Activated T-helper 1 cell treated with anti-CD3 and anti-CD28 coated beads, Interleukin-12 subunit alpha, Interleukin-12 subunit beta, Interleukin-2, Interleukin-4 antibody, amounts not matched to agents 30 ng/mL and 10 ng/mL and 1 ng/mL, durations not matched to agents 14 hours and 24 hours and 36 hours (primary cell): ENCODE measurements around the gene HSF4. TPM values are rescaled to one million over a fixed set of nuclear protein-coding genes. Genes with fewer than 3 reads are reported as not detected.

Source experiments
- DNase-seq: peaks from one replicate; pipeline ENCODE4 v3.0.0; 2021; ENCODE audit warnings: low spot score
- H3K27ac Mint-ChIP-seq: one replicate; pipeline ENCODE4 v1.8.0; 2021; ENCODE audit warnings: mild to moderate bottlenecking, mixed read lengths
- H3K27me3 Mint-ChIP-seq: one replicate; pipeline ENCODE4 v1.8.0; 2022; ENCODE audit warnings: mild to moderate bottlenecking, moderate library complexity, mixed read lengths; ENCODE audit not compliant: insufficient read depth
- H3K36me3 Mint-ChIP-seq: one replicate; pipeline ENCODE4 v1.8.0; 2021; ENCODE audit warnings: low read depth, mixed read lengths
- H3K4me1 Mint-ChIP-seq: one replicate; pipeline ENCODE4 v1.8.0; 2021; ENCODE audit warnings: low read depth, mixed read lengths
- H3K4me3 Mint-ChIP-seq: one replicate; pipeline ENCODE4 v1.8.0; 2021; ENCODE audit warnings: mild to moderate bottlenecking, moderate library complexity, mixed read lengths
- H3K9me3 Mint-ChIP-seq: one replicate; pipeline ENCODE4 v1.8.0; 2021; ENCODE audit warnings: mixed read lengths
- intact Hi-C: fragments of 100-400 bp; cut with micrococcal nuclease; formaldehyde crosslinking; loops from one replicate; pipeline ENCODE4 v1.15.1; 2024
- total RNA-seq: library from RNA; stranded (reverse); gene quantifications from 2 replicates; pipeline ENCODE4 v1.2.3, GENCODE V29; 2022

The HSF4 gene
- total RNA-seq, 1 donor from 2014 or later: 30.3 TPM

DNA sequence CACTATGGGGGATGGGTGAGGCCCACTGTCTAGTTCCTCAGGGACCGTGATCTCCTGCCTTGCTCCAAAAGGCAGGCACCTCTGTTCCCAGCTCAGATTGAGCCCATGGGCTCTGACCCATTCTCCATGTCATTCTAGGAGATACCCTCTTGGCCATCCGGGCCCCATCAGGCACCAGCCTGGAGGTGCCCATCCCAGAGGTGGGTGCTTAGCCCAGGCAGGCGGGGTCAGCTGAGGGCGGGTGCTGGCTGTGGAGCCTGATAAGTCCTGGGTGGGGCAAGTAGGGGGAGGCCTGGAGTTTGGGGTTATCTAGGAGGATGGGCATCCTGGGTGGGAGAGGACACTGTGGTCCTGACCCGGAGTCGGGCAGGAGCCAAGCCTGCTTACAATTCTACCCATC lies 29.7 kb downstream of the HSF4 start:
- no peaks in the 10 kb centered on the region for H3K9me3 Mint-ChIP-seq
- DNase-seq: no peak
- intact Hi-C loops: loop anchor here (5.0 kb wide), 1 partner anchor 118 kb away; no protein-coding TSS in a partner anchor
- H3K27me3 Mint-ChIP-seq: no peaks in the 10 kb centered on the region
- peaks cover 38% of the 10 kb centered on the region for H3K36me3 Mint-ChIP-seq
- peak overlapping the region; percentile 48 for H3K27ac Mint-ChIP-seq
- H3K4me1 Mint-ChIP-seq: peaks cover 51% of the 10 kb centered on the region
- peak overlapping the region; percentile 95 for H3K4me3 Mint-ChIP-seq

DNA sequence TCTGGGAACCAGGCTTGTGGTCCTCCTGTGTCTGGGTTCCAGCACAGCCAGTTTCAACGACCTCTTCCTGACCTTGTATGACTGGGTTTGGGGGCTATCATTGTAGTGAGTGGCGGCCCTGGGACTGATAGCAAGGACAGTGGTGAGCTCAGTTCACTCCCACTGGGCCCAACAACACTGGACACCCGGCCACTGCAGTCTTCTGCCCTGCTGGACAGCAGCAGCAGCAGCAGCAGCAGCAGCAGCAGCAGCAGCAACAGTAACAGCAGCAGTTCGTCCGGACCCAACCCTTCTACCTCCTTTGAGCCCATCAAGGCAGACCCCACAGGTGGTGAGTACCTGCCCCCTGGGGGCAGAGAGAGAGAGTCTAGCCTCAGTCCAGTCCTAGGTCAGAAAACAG lies 31.1 kb downstream of the HSF4 start:
- intact Hi-C loops: no loop called here
- Mint-ChIP-seq H3K27me3 (no peaks in the 10 kb centered on the region), H3K4me1 (peaks cover 51% of the 10 kb centered on the region), H3K4me3 (peak overlapping the region; percentile 41), H3K9me3 (no peaks in the 10 kb centered on the region), H3K27ac (no peak overlapping the region), H3K36me3 (peaks cover 46% of the 10 kb centered on the region)
- DNase-seq: no peak

DNA sequence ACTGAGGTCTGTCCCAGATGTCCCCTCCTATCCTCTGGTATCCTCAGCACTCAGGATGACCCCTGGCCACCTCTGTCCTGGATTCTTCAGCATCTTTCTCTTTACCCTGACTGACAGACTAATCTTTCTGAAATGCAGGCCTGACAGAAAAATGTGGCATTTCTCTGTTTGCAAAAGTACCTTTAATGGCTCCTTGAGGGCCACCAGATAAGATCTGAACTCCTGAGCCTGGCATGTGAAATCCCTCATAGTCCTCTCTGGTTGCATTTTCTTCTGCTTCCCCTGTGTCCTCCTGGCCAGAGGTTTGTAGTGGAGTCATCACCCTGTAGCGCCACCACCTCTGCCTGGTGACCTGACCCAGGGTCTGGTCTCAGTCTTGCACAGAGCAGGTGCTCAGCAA lies 32.3 kb downstream of the HSF4 start:
- no peak for DNase-seq
- H3K27me3 Mint-ChIP-seq: no peaks in the 10 kb centered on the region
- H3K9me3 Mint-ChIP-seq: no peaks in the 10 kb centered on the region
- H3K4me1 Mint-ChIP-seq: peaks cover 40% of the 10 kb centered on the region
- peak overlapping the region; percentile 19 for H3K4me3 Mint-ChIP-seq
- intact Hi-C loops: no loop called here
- H3K27ac Mint-ChIP-seq: peak overlapping the region; percentile 18
- peaks cover 46% of the 10 kb centered on the region for H3K36me3 Mint-ChIP-seq

DNA sequence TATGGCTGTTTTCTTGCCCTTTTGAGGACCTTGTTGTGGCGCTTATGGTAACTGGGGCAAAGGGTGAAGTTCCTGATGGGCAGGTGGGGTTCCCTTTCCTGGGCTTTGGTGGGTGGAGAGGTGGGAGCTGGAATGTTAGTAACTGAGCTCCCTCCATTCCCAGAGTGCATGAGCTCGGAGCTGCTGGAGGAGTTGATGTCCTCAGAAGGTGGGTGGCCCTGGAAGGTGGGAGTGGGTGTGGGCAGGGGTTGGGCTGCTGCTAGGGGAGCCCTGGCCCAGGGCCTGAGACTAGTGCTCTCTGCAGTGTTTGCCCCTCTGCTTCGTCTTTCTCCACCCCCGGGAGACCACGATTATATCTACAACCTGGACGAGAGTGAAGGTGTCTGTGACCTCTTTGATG lies 33.2 kb downstream of the HSF4 start:
- intact Hi-C loops: no loop called here
- no peak overlapping the region for H3K27ac Mint-ChIP-seq
- H3K27me3 Mint-ChIP-seq: no peaks in the 10 kb centered on the region
- H3K4me1 Mint-ChIP-seq: peaks cover 37% of the 10 kb centered on the region
- H3K36me3 Mint-ChIP-seq: peaks cover 43% of the 10 kb centered on the region
- H3K9me3 Mint-ChIP-seq: no peaks in the 10 kb centered on the region
- no peak overlapping the region for H3K4me3 Mint-ChIP-seq
- no peak for DNase-seq

DNA sequence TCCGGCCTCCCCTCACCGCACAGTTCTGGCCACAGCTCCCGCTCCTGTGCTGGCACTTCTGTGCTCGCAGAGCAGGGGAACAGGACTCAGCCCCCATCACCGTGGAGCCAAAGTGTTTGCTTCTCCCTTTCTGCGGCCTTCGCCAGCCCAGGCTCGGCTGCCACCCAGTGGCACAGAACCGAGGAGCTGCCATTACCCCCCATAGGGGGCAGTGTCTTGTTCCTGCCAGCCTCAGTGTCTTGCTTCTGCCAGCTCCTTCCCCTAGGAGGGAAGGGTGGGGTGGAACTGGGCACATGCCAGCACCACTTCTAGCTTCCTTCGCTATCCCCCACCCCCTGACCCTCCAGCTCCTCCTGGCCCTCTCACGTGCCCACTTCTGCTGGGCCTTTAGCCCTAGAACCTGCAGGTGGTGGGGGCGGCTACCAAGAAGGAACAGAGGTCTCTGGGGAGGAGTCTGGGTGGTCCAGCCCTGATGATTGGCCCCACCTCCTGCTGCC lies 33.7 kb downstream of the HSF4 start:
- no peak overlapping the region for H3K4me3 Mint-ChIP-seq
- no peak for DNase-seq
- H3K9me3 Mint-ChIP-seq: no peaks in the 10 kb centered on the region
- peaks cover 31% of the 10 kb centered on the region for H3K4me1 Mint-ChIP-seq
- H3K27ac Mint-ChIP-seq: no peak overlapping the region
- H3K27me3 Mint-ChIP-seq: no peaks in the 10 kb centered on the region
- H3K36me3 Mint-ChIP-seq: peaks cover 41% of the 10 kb centered on the region
- intact Hi-C loops: no loop called here

DNA sequence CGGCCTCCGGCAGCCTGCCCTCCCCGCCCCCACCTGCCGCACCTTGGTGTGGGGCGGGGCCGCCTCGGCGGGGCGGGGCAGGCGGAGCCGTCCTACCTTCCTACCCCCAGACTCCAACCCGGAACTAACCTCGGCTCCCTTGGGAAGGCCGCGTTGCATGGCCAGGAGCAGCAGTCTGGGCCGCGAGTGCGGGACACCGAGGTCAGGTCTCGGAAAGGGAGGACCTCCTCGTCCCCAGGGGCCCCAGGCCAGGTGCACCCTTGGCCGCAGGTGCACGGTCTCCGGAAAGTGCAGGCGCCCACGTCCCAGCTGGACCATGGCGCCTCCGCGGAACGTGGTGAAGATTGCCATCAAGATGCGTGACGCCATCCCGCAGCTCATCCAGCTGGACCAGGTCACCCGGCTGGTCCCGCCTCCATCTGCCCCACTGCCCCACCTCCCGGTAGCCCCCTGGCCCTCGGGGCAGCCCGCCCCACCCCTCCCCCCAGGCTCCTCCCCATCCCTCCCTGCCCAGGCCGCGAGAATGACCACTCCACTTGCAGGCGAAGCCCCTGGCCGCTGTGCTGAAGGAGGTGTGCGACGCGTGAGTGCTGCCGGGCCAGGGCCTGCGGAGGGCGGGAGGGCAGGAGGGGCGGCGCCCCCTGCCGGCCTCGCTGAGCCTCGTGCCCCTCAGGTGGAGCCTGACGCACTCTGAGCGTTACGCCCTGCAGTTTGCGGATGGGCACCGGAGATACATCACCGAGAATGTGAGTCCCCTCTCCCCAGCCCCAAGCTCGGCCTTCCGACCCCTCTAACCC lies 34.7 kb downstream of the HSF4 start, which contains the start of gene ELMO3:
Gene ELMO3 (plus strand): TSS at position 121 of the 797 bp plus-strand sequence. CDS start 196 bp downstream, at position 317.
- intact Hi-C loops: no loop called here
- Mint-ChIP-seq H3K36me3 (peaks cover 35% of the 10 kb centered on the region), H3K4me3 (no peak within 1 kb of the TSS), H3K9me3 (no peaks in the 10 kb centered on the region), H3K4me1 (peaks cover 22% of the 10 kb centered on the region), H3K27me3 (no peaks in the 10 kb centered on the region), H3K27ac (no peak within 1 kb of the TSS)
- DNase-seq: no peak

DNA sequence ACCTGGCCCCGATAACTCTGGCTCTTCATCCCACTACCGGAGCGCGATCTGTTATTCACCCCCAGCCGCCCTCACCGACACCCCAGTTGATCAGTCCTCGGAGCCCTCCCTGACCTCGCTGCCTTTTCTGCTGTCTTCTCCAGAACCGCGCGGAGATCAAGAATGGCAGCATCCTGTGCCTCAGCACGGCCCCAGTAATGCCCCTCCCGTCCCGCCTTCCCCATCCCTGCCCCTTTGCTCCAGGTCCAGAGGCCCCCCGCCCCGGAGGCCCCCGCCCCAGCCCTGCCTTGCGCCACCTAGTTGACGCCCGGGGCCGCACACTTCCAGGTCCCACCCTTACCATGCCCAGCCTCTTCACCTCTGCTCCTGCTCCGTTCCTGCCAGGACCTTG lies 35.3 kb downstream of the HSF4 start:
- no peaks in the 10 kb centered on the region for H3K9me3 Mint-ChIP-seq
- no peak overlapping the region for H3K4me3 Mint-ChIP-seq

DNA sequence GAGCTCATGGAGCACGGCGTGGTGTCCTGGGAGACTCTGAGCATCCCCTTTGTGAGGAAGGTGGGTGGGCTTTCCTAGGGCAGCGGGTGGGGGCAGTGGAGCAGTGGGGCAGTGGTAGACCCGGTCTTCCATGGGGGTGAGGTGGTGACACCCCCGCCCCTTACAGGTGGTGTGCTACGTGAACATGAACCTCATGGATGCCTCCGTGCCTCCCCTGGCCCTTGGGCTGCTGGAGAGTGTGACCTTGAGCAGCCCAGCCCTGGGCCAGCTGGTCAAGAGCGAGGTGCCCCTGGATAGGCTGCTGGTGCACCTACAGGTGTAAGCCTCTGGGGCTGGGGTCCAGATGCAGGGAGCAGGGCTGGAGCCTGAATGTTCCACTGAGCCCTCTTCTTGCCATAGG lies 35.9 kb downstream of the HSF4 start:
- no peak for DNase-seq
- H3K9me3 Mint-ChIP-seq: no peaks in the 10 kb centered on the region
- H3K4me1 Mint-ChIP-seq: peaks cover 15% of the 10 kb centered on the region
- intact Hi-C loops: no loop called here
- no peaks in the 10 kb centered on the region for H3K27me3 Mint-ChIP-seq
- H3K4me3 Mint-ChIP-seq: no peak overlapping the region
- no peak overlapping the region for H3K27ac Mint-ChIP-seq
- H3K36me3 Mint-ChIP-seq: peaks cover 25% of the 10 kb centered on the region

More for the DNA sequence above, 35.3 kb downstream of the HSF4 start:
- no peak for DNase-seq
- no peaks in the 10 kb centered on the region for H3K27me3 Mint-ChIP-seq
- H3K4me1 Mint-ChIP-seq: peaks cover 18% of the 10 kb centered on the region
- H3K27ac Mint-ChIP-seq: no peak overlapping the region
- peaks cover 31% of the 10 kb centered on the region for H3K36me3 Mint-ChIP-seq
- intact Hi-C loops: no loop called here

DNA sequence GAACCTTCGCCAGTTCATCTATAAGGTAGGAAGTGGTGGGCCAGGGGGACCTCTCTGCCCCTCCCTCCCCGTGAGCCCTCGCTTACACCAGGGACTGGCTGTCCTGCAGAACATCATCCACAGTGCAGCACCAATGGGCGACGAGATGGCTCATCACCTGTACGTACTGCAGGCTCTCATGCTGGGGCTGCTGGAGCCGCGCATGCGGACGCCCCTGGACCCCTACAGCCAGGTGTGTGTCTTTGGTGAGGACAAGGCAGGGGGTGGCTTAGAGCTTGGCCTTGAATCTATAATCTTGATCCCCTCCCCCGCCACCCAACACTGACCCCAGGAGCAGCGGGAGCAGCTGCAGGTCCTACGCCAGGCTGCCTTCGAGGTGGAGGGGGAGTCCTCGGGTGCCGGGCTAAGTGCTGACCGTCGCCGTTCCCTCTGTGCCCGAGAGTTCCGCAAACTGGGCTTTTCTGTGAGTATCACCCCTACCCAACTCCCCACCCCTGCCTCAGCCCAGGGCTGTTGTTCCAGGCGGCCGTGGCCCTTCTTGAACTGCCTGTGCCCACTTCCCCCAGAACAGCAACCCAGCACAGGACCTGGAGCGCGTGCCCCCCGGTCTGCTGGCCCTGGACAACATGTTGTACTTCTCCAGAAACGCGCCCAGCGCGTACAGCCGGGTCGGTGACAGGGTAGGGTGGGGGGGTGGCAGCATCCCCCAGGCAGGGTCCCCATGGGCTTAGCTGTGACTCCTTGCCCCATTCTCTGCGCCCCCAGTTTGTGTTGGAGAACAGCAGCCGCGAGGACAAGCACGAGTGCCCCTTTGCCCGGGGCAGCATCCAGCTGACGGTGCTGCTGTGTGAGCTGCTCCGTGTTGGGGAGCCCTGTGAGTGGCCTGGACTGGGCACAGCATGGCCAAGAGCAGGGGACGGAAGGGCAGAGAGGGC lies 37.1 kb downstream of the HSF4 start:
- Mint-ChIP-seq H3K4me1 (peaks cover 3% of the 10 kb centered on the region), H3K4me3 (no peak overlapping the region), H3K36me3 (peaks cover 20% of the 10 kb centered on the region), H3K27ac (no peak overlapping the region), H3K27me3 (no peaks in the 10 kb centered on the region), H3K9me3 (no peaks in the 10 kb centered on the region)
- intact Hi-C loops: no loop called here
- no peak for DNase-seq

DNA sequence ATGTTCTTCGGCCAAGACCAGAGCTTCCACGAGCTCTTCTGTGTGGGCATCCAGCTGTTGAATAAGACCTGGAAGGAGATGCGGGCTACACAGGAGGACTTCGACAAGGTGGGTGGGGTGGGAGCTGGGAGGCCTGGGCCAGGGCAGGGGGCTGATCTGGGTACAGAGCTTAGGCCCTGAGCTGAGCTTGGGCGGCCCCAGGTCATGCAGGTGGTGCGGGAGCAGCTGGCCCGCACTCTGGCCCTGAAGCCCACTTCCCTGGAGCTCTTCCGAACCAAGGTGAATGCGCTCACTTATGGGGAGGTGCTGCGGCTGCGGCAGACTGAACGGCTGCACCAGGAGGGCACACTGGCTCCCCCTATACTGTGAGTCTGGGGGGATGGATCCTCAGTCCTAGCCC lies 37.9 kb downstream of the HSF4 start:
- DNase-seq: no peak
- peaks cover 16% of the 10 kb centered on the region for H3K36me3 Mint-ChIP-seq
- H3K4me1 Mint-ChIP-seq: no peaks in the 10 kb centered on the region
- no peaks in the 10 kb centered on the region for H3K27me3 Mint-ChIP-seq
- H3K27ac Mint-ChIP-seq: no peak overlapping the region
- H3K4me3 Mint-ChIP-seq: no peak overlapping the region
- intact Hi-C loops: no loop called here
- H3K9me3 Mint-ChIP-seq: no peaks in the 10 kb centered on the region

DNA sequence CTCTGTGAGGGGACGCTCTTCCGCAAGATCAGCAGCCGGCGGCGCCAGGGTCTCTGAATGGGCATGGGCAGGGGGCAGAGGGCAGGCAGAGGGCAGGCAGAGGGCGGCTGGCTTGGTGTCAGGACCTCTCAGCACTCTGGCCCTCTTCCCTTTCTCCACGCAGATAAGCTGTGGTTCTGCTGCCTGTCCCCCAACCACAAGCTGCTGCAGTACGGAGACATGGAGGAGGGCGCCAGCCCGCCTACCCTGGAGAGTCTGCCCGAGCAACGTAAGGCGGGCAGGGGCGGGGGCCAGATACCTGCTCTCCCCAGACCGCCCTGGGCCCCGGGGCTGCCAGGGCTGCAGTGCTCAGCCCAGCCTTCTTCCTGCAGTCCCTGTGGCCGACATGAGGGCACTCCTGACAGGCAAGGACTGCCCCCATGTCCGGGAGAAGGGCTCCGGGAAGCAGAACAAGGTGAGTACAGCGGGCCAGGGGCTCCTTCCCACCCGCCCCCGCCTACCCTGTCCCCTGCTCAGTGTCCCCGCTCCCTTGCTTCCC lies 38.5 kb downstream of the HSF4 start:
- Mint-ChIP-seq H3K4me1 (no peaks in the 10 kb centered on the region), H3K9me3 (no peaks in the 10 kb centered on the region), H3K36me3 (peaks cover 16% of the 10 kb centered on the region), H3K27me3 (no peaks in the 10 kb centered on the region), H3K27ac (no peak overlapping the region), H3K4me3 (no peak overlapping the region)
- intact Hi-C loops: no loop called here
- no peak for DNase-seq

DNA sequence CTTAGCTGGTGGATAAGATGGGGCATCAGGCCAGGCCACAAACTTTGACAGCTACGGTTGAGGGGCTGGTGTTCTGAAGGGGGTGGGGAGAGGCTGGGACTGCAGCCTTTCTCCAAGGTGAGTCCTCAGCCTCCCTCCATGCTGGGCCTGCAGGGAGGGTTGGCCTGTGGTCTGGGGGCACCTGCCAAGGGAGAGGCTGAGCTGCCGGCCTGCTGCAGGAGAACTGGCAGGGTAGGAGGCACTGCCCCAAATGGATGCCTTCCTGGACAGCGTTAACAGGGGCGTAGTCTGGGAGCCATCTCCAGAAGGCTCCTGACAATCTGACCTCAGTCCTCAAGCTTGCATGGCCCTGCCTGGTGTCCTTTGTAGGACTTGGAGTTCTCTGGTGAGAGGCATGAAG lies 39.5 kb downstream of the HSF4 start:
- no peaks in the 10 kb centered on the region for H3K27me3 Mint-ChIP-seq
- H3K36me3 Mint-ChIP-seq: peaks cover 14% of the 10 kb centered on the region
- no peak for DNase-seq
- no peaks in the 10 kb centered on the region for H3K4me1 Mint-ChIP-seq
- no peak overlapping the region for H3K4me3 Mint-ChIP-seq
- H3K9me3 Mint-ChIP-seq: no peaks in the 10 kb centered on the region
- H3K27ac Mint-ChIP-seq: no peak overlapping the region
- intact Hi-C loops: no loop called here
